A673 (cell line): ENCODE results near the gene MRPL28.

Source experiments
- EZH2 ChIP-seq: fragments of 200-600 bp; sonication (generic); IDR thresholded peaks from 2 replicates; pipeline ENCODE4 v1.6.1; 2017; ENCODE audit warnings: borderline replicate concordance, low read depth, mild to moderate bottlenecking, mixed read lengths, antibody characterized with exemption, low read length; ENCODE audit not compliant: poor library complexity, severe bottlenecking
- TF ChIP-seq, protein P1 (sequence below): fragments of 300-800, 200-600 bp; sonication (generic); conservative IDR thresholded peaks from 2 replicates; pipeline ENCODE4 v1.5.1; 2017; ENCODE audit warnings: low read depth, mild to moderate bottlenecking, antibody characterized with exemption, low read length, moderate library complexity, mixed read lengths

GRCh38 chr16:397135-397661, 26.9 kb upstream of the MRPL28 start, which contains the start of gene NME4:
- TF ChIP-seq, protein P1, sequence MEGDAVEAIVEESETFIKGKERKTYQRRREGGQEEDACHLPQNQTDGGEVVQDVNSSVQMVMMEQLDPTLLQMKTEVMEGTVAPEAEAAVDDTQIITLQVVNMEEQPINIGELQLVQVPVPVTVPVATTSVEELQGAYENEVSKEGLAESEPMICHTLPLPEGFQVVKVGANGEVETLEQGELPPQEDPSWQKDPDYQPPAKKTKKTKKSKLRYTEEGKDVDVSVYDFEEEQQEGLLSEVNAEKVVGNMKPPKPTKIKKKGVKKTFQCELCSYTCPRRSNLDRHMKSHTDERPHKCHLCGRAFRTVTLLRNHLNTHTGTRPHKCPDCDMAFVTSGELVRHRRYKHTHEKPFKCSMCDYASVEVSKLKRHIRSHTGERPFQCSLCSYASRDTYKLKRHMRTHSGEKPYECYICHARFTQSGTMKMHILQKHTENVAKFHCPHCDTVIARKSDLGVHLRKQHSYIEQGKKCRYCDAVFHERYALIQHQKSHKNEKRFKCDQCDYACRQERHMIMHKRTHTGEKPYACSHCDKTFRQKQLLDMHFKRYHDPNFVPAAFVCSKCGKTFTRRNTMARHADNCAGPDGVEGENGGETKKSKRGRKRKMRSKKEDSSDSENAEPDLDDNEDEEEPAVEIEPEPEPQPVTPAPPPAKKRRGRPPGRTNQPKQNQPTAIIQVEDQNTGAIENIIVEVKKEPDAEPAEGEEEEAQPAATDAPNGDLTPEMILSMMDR, result no peak
- no peak for TF ChIP-seq EZH2
